Right ventricle myocardium superior (tissue), 1 donor: ENCODE results near the gene PPP1R13L. TPM values are rescaled to one million over a fixed set of nuclear protein-coding genes. Genes with fewer than 3 reads are reported as not detected.

ENCODE experiments used
- ATAC-seq: fragments of 200-7000 bp; cut with Tn5 transposase; one replicate; pipeline ENCODE4 v1.9.1; 2020; ENCODE audit warnings: mild to moderate bottlenecking; ENCODE audit not compliant: poor library complexity
- DNase-seq: peaks from one replicate; pipeline ENCODE4 v3.0.0-alpha.2; 2020
- intact Hi-C: fragments of 100-400 bp; cut with DNase I; formaldehyde crosslinking; loops from one replicate; pipeline ENCODE4 v1.11.2; 2022
- total RNA-seq: library from RNA; stranded (reverse); fragmentation: NEBNext Ultra II Directional; extraction: Animal tissue kit (Norgen Biotek cat#: 25700); gene quantifications from one replicate; pipeline ENCODE4 v1.2.1, GENCODE V29; 2021
- donor health status: DM: no; HTN: yes; CAD: no; lungs with severe emphysema.

Gene PPP1R13L
- total RNA-seq, 1 donor from 2014 or later, result 207 TPM

GRCh38 chr19:45354241-45354842, 50.5 kb downstream of the PPP1R13L start:
- no peak for DNase-seq
- intact Hi-C loops, result no loop called here
- ATAC-seq, result no peak

GRCh38 chr19:45352914-45353796, 51.7 kb downstream of the PPP1R13L start:
- no peak for DNase-seq
- ATAC-seq, result no peak
- intact Hi-C loops, result no loop called here

- ATAC-seq (no peak), DNase-seq (no peak)
- intact Hi-C loops, result no loop called here
Observed at GRCh38 chr19:45352471-45352870, 52.4 kb downstream of the PPP1R13L start.

GRCh38 chr19:45352062-45352461, 52.8 kb downstream of the PPP1R13L start:
- DNase-seq (no peak), ATAC-seq (no peak)
- intact Hi-C loops, result no loop called here

GRCh38 chr19:45351401-45351952, 53.4 kb downstream of the PPP1R13L start:
- no peak for DNase-seq
- no peak for ATAC-seq
- intact Hi-C loops, result no loop called here

GRCh38 chr19:45350477-45351058, 54.3 kb downstream of the PPP1R13L start:
- no peak for ATAC-seq
- DNase-seq, result no peak
- intact Hi-C loops, result no loop called here

GRCh38 chr19:45349430-45349941, 55.4 kb downstream of the PPP1R13L start:
- ATAC-seq, result no peak
- intact Hi-C loops, result loop anchor here (10.0 kb wide), 1 partner anchor 445 kb away; the partner anchor contains the start of gene APOE
- no peak for DNase-seq

- ATAC-seq (no peak), DNase-seq (no peak)
- intact Hi-C loops, result loop anchor here (10.0 kb wide), 1 partner anchor 444 kb away; the partner anchor contains the start of gene APOE
Observed at GRCh38 chr19:45349126-45349415, 55.8 kb downstream of the PPP1R13L start.

- intact Hi-C loops, result loop anchor here (10.0 kb wide), 1 partner anchor 444 kb away; the partner anchor contains the start of gene APOE
- DNase-seq (no peak), ATAC-seq (no peak)
Observed at GRCh38 chr19:45348367-45349125, 56.3 kb downstream of the PPP1R13L start.

- ATAC-seq (no peak), DNase-seq (no peak)
- intact Hi-C loops, result loop anchor here (10.0 kb wide), 1 partner anchor 443 kb away; the partner anchor contains the start of gene APOE
Observed at GRCh38 chr19:45347570-45348366, 57.1 kb downstream of the PPP1R13L start.

GRCh38 chr19:45346449-45346848, 58.4 kb downstream of the PPP1R13L start:
- intact Hi-C loops, result loop anchor here (10.0 kb wide), 1 partner anchor 442 kb away; the partner anchor contains the start of gene APOE
- no peak for ATAC-seq
- DNase-seq, result no peak

GRCh38 chr19:45345506-45345860, 59.4 kb downstream of the PPP1R13L start:
- DNase-seq (no peak), ATAC-seq (no peak)
- intact Hi-C loops, result loop anchor here (10.0 kb wide), 1 partner anchor 441 kb away; the partner anchor contains the start of gene APOE

- ATAC-seq (no peak), DNase-seq (no peak)
- intact Hi-C loops, result loop anchor here (10.0 kb wide), 1 partner anchor 440 kb away; the partner anchor contains the start of gene APOE
Observed at GRCh38 chr19:45344621-45345505, 60.0 kb downstream of the PPP1R13L start.

- DNase-seq, result no peak
- no peak for ATAC-seq
- intact Hi-C loops, result loop anchor here (10.0 kb wide), 1 partner anchor 438 kb away; the partner anchor contains the start of gene APOE
Observed at GRCh38 chr19:45342911-45343310, 62.0 kb downstream of the PPP1R13L start.

GRCh38 chr19:45340899-45341453, 63.9 kb downstream of the PPP1R13L start:
- no peak for DNase-seq
- intact Hi-C loops, result loop anchor here (10.0 kb wide), 1 partner anchor 436 kb away; the partner anchor contains the start of gene APOE
- peak; percentile 10 for ATAC-seq

GRCh38 chr19:45340232-45340898, 64.5 kb downstream of the PPP1R13L start, which contains the start of gene KLC3:
Gene KLC3, plus strand, starts transcription at chr19:45340750. Its CDS starts 4,792 bp downstream, at chr19:45345542.
- peak; percentile 29 for ATAC-seq
- DNase-seq, result no peak
- intact Hi-C loops, result loop anchor here (10.0 kb wide), 1 partner anchor 436 kb away; the partner anchor contains the start of gene APOE
